NCI-H345 (cell line): ENCODE measurements around the gene GIMAP4.
"Not testable (repeated sequence)": the region's sequence is repeated elsewhere in the genome, so short reads cannot be mapped to it uniquely, and the experiment has no call there.

ENCODE experiments used
- DNase-seq: peaks from one replicate; lab custom pipeline; 2025; lab: John Stamatoyannopoulos, UW

GIMAP4 gene

DNA sequence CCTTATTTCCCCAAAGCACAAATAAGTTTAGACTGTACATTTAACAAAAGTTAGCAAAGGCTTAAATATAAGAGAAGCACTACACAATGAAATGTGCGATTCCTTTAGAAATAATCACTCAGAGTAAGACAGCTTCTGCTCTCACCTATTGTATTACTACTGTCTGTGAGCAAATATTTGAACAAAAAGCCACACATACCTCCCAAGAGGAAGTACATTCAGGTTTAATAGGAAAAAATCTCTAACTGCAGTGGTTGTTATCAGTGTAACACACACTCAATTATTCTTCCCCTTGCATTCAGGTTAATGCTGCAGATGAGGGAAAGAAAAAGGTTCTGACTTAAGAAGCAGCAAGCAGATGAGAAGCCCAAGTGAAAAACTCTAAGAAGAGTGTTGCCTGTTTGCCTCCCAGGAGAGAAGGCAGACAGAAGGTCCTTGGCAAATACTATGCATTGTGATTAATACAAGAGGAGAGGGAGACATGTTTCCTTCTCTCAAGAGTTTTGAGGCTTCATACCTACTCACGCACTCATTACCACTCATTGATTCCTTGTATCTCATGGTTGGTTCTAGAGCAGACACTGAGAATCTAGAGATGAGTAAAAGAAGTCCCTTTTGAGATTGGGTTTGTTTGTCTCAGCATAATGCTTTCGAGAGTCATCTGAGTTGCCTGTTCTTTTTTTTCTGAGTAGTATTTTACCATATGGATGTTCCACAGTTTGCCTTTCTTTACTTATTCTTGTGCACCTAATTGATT lies 13.6 kb downstream of the GIMAP4 start:
- peak; percentile 41 for DNase-seq

- DNase-seq, result no peak
Measured at GRCh38 chr7:150585199-150585598, 18.0 kb downstream of the GIMAP4 start.

- DNase-seq, result no peak
Measured at GRCh38 chr7:150586068-150586784, 19.0 kb downstream of the GIMAP4 start.

GRCh38 chr7:150586785-150587152 lies 19.6 kb downstream of the GIMAP4 start:
- DNase-seq, result no peak

GRCh38 chr7:150587551-150587950 lies 20.4 kb downstream of the GIMAP4 start:
- no peak for DNase-seq

DNA sequence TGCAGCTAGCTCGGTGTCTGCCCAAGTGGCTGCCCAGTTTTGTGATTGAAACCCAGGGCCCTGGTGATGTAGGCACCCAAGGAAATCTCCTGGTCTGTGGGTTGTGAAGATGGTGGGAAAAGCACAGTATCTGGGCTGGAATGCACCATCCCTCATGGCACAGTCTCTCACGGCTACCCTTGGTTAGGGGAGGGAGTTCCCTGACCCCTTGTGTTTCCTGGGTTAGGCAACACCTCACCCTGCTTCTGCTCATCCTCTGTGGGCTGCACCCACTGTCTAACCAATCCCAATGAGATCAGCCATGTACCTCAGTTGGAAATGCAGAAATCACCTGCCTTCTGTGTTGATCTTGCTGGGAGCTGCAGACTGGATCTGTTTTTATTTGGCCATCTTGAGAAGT lies 27.6 kb downstream of the GIMAP4 start:
- DNase-seq, result no peak

- no peak for DNase-seq
Measured at GRCh38 chr7:150595361-150595760, 28.2 kb downstream of the GIMAP4 start.

- not testable (repeated sequence) for DNase-seq
Measured at GRCh38 chr7:150603600-150603999, 36.4 kb downstream of the GIMAP4 start.

- DNase-seq, result no peak
Measured at GRCh38 chr7:150610233-150610632, 43.0 kb downstream of the GIMAP4 start.

DNA sequence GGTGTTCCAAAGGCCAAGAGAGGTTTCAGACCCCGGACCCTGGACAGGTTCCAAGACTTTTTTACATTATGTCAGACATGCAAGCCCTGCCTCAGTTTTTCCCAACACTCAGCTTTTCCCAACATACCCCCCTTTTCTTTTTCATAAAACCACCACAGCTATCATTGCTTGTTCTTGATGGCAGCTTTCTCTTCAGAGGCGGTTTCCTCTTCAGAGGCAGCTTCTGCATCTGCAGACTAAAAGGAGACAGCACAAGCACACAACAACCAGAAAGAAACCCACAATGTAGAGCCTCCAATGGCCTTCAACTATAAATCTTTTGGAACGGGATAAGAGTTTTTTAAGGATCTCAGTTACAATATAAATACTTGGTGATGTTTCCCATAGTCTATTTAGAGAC lies 45.7 kb downstream of the GIMAP4 start:
- no peak for DNase-seq

- DNase-seq, result no peak
Measured at GRCh38 chr7:150613880-150614279, 46.7 kb downstream of the GIMAP4 start.

- not testable (repeated sequence) for DNase-seq
Measured at GRCh38 chr7:150614426-150614825, 47.2 kb downstream of the GIMAP4 start.

- DNase-seq, result not testable (repeated sequence)
Measured at GRCh38 chr7:150615221-150615755, 48.1 kb downstream of the GIMAP4 start.

GRCh38 chr7:150620061-150620460 lies 52.9 kb downstream of the GIMAP4 start:
- no peak for DNase-seq

DNA sequence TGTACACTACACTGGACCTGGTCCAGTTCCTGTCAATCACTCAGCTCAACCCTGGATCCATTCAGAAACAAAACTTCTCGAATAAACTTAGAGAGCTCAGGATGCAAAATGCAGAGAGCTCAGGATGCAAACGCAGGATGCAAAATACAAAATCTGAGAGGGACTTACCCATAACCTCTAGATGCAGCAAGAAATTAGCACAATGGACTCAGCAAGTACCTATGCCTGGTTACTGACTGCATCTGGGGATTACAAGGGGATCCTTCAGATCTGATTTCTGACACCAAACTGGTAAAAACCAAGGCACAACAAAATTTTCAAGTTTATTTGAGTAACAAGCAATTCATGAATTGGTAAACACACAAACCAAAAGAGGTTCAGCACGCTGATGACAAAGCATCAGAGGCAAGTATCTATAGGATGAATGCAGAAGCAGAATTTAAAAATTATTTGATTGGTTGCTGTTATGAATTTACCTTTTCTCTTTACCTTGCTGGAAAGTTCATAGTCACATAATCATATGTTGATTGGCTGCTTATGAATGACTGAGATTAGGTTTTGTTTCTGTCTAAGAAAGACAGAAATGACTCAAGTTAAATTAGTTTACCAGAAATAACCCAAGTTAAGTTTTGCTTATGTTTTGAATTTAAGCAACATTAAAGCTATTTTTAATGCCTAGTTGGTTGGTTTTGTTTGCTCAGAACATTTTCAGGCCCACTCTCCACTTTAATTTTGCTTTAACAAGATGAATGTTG lies 53.6 kb downstream of the GIMAP4 start:
- DNase-seq, result no peak

- no peak for DNase-seq
Measured at GRCh38 chr7:150621376-150621775, 54.2 kb downstream of the GIMAP4 start.
